AML-193 (cell line): ENCODE measurements around the gene DLG2.
A peak's percentile ranks its signal among the peaks of the same experiment; 100 is the strongest.
"Not testable (repeated sequence)": the region's sequence is repeated elsewhere in the genome, so short reads cannot be mapped to it uniquely, and the experiment has no call there.

ENCODE experiments used
- DNase-seq, 2 experiments: peaks; one replicate each; lab custom pipeline; 2025; lab: John Stamatoyannopoulos, UW

Gene DLG2

DNA sequence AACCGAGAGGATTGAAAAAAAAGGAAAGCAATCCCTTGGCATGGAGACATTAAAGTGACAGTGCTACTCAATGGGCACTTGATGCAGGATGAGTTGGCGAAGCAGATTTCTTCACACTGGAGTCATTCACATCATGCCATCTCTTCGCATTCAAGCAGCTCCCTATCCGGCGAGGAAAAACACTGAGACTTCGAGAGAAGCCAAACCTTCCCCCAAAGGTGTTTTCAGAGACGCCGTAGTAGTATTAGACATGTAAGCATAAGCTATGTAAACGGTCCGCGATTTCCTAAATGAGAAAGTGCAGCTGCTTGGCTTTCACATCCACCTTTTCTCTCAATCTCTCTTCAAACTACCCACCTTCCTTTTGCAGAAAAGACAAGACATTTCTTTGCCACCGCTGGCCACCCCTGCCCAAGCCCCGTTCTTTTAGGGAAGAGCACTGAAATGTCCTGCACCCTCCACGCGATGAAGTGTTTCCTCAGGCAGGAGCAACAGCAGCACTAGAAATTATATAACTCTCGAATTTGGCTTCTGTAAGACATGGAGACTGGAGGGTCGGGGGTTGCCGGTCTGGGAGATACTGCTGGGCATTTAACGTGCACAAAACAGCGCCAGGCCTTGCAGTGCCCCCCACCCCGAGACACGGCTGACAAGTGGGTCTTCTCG, at the start of gene DLG2:
Gene DLG2, minus strand, starts transcription at position 13 of the 666 bp plus-strand sequence.
- peak; percentile 15 to 26 for DNase-seq

DNA sequence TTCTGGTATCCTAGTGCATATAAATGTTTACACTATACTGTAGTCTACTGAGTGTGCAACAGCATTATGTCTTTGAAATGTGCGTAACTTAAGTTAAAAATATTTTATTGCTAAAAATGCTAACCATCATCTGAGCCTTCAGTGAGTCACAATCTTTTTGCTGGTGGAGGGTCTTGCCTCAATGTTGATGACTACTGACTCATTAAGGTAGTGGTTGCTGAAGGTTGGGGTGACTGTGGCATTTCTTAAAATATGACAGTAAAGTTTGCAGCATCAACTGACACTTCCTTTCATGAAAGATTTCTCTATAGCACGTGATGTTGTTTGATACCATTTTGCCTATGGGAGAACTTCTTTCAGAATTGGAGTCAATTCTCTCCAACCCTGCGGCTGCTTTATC, 46.2 kb upstream of the DLG2 start:
- DNase-seq, result no peak

DNA sequence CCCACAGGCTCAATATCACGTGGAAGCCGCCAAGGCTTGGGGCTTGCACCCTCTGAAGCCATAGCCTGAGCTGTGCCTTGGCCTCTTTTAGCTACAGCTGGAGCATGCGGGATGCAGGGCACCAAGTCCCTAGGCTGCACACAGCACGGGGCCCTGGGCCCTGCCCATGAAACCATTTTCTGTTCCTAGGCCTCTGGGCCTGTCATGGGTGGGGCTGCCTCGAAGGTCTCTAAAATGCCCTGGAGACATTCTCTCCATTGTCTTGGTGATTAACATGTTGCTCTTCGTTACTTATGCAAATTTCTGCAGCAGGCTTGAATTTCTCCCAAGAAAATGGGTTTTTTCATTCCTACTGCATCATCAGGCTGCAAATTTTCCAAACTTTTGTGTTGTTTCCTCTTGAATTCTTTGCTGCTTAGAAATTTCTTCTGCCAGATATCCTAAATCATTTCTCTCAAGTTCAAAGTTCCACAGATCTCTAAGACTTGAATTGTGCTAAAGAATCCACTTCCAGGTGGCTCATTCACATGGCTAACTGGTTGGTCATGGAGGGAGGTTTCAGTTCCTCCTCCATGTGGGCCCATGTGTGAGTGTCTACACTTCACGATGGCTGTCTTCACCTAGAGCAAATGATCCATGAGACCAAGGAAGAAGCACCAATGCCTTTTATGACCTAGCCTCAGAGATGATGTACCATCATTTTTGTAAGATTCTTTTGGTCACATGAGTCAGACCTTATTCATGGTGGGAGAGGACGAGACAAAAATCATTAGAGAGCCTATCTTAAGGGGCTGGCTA, 45.2 kb upstream of the DLG2 start:
- DNase-seq, result no peak

DNA sequence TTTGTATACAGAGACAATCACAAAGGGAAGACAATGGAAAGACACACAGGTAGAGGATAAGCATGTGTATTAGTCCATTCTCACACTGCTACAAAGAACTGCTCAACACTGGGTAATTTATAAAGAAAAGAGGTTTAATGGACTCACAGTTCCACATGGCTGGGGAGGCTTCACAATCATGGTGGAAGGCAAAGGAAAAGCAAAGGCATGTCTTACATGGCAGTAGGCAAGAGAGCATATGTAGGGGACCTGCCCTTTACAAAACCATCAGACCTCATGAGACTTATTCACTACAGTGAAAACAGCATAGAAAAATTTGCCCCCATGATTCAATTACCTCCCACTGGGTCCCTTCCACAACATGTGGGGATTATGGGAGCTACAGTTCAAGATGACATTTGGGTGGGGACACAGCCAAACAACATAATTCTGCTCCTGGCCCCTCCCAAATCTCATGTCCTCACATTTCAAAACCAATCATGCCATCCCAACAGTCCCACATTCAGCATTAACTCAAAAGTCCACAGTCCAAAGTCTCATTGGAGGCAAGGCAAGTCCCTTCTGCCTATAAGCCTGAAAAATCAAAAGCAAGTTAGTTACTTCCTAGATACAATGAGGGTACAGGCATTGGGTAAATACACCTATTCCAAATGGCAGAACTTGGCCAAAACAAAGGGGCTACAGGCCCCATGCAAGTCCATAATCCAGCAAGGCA, 44.0 kb upstream of the DLG2 start:
- DNase-seq, result not testable (repeated sequence)

DNA sequence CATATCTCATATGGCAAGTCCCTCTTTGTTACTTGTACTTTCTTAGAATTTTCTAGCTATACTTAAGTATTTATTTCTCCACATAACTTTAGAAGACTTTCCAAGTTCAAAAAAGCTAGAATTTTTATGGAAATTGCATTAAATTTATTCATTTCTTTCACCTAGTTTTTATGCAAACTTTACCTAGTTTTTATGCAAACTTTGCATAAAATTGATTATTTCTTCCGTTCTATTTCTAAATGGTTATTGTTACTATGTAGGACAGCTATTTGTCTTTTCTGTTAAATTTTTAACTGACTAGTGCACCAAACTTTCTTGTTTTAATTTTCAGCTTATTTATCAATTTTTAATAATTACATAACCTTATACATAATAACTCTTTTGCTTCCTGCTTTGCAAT, 41.0 kb upstream of the DLG2 start:
- no peak for DNase-seq

DNA sequence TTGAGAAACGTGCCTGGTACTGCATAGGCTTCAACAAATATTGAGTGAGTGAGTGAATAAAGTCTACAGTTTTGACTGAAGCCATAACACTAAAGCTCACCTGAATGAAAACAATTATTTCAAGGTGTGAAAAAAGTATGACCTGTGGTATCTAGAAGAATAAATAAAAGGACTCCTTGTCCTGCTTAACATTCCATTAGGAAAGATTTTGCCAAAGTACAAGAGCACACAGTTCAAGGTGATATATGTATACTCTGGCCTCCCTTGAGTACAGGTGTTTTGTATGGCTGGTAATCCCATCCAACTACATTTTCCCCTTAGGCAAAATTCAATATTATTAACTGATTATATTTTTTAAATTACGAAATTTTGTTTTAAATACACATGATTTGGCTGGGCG, 39.5 kb upstream of the DLG2 start:
- no peak for DNase-seq

DNA sequence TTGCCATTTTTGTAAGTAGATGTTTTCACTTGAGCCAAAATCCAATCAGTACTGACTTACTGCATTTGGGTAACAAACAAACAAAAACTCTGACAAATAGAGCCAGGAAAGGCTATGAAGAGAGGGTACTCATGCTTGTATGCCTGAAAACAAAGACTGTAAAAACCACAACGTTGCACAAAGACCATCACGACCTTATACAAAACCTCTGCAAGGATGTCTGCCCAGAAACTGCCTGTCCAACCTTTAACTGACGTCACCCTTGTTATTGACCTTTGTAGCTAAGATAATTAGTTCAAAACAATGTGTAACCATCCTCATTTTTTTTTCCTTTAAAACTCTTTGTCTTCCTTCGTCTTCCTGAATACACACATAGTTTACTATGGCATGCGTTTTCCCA, 38.6 kb upstream of the DLG2 start:
- DNase-seq, result no peak

DNA sequence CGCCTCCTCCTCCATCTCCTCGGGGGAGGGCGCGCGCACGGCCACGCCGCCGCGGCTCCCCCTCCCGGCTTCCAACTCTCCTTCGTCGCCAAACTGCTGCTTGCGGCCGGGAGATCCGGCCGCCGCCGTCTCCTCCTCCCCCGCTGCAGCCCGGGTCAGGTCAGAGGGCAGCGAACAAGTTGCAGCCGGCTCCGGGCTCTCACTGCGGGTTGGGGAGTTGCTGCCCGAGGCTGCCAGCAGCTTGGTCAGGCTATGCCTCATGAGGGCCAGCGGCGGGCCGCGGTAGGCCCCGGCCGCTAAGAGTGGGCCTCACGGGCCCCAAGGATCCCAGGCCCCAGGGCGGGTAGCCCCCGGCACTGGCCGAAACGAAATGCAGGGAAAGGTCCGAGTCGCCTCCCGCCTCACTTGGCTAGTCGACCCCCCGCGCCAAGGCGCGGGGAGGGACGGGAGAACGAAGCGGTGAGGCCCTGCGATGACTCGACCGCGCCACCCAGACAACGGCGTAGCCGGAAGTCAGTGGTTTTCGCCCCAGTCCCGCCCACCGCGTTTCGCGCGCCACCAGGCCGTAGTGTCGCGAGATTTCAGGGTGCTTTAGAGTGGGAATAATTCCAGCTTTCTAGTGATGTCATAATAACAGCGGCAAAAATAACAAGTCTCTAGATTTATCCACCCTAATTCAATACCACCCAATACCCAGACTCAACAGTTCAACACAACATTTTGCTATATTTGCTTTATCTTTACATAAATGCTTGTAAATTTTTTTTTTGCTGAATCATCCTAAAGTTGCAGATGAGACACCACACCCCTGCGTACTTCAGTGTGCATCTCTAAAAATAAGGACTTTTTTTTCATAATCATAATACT, 37.7 kb upstream of the DLG2 start, which contains the start of gene CREBZF:
Gene CREBZF, minus strand, starts transcription at position 515 of the 867 bp plus-strand sequence. Its CDS starts 254 bp downstream, at position 261.
- DNase-seq, result peak; percentile 88

DNA sequence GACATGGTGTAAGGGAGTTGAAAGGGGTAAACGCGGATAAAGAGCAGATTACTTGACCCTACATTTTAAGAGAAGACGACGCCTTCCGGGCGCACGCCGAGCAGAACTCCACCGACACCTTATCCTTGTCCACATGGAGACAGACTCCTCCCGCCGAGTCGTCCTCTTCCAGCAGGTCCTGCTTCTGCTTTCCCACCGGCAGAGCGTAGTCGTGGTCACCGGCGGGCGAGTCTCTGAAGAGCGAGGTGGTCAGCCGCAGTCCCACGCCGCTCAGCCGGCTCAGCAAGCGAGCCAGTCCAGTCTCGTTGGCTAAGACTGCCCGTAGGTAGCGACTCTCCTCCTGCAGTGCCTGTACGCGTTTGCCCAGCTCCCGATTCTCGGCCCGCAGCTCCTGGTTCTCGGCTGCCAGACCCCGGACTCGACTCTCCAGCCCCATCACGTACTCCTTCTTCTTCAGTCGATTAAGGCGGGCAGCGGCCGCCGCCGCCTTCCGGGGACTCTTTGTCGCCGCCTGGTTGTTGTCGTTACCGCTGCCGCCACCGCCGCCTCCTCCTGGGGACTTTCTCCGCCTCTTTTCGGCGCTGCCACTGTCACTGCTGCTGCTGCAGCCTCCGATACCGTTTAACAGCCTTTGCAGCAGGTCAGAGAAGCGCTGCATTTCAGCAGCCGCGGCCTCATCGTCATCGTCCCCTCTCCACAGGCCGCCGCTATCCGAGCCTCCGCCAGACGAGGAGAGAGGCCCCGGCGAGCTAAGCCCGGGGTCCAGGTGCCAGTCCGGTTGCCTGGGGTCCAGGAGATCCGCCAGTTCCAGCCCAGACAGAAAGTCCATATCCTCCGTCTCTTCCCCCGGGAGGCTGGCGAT, 36.8 kb upstream of the DLG2 start:
- DNase-seq, result peak; percentile 64 to 68

DNA sequence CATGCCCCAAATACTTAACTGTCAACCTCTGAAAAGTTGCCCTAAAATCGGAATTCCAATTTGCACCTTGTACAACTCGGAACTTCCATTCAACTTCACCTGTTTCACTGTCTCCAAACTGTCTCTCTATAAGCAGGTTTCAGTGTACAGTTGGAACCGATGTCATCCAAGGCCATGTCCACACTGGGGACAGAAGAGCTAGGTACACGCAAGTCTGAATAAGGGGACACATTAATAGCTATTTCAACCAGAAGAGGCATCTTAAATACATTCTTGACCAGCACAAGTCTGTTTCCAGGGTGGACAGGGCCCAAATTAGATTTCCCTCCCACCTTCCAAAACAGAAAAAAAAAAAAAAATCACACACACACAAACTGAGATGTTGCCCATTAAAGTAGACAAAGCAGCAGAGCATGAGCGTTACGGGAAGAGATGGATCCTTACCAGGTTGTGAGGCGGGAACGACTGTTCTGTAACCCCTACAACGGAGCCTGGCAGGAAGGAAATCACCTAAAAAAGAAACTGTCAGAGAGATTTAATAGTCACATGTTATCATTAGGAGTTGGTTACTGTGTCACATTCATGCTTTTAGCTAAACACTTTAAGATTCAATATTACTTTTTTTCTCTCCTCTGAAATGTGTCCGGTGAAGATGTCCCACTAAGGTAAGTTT, 36.1 kb upstream of the DLG2 start:
- no peak for DNase-seq

DNA sequence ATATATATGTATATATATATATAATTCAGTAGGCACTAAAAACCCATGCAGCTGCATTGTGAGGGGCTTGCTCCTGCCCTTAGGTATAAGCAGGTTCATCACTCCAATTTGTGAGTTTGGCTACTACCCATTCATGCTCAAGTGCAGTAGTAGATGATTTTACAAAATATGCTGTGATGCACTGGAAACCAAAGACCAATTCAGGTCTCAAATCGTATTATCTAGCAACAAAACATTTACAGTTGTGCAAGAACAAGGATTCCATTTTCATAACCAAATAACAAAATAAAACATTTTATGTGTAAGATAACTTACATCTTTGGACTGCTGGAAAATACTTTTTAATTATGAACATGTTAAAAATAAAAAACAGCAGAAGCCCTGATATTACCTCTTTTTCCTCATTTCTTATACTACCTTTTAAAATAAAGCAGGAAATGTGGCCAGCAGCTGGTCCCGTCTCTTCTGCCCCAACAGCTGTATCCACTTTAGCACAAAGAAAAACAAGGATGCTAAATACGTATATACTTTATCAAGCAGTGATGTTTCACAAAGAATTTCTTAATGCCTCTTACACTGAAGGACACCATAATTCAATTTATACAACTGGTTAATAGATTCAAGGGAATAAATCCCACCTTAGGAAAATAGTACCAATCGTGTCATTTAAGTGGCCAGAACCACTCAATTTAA, 35.0 kb upstream of the DLG2 start:
- DNase-seq, result no peak

DNA sequence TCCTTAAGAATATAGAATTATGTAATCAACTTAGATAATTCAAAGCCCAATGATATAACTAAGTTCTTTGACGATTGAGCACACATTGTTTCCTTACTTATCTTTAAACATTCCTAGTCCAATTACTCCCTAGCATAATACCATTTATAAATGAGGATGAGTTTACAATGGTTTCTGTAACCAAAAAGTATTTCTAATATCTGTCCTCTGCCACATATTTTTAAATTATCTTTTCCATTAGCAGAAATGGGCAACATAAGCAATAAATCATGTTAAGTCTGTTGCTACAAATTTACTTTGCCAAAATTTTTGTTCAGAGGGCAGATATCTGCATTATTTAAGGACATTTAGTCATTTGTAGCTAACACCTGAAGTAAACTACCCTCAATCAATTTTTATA, 31.0 kb upstream of the DLG2 start:
- no peak for DNase-seq

DNA sequence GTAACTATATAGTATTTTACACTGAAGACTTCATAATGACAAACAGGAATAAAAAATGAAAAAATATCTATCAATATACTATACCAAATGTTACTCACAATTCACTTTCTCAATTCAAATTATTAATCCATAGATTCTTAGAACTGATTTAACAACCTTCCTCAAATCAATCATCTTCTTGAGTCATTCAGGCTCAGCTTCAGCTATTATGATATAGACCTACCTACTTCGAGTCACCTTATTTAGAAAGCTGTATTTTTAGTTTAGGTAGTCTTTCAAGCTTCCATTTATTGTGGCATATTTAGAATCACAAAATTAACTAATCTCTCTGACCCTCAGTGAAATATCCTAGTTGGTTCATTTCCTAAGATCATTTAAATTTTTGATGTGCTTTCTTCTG, 29.6 kb upstream of the DLG2 start:
- no peak for DNase-seq

DNA sequence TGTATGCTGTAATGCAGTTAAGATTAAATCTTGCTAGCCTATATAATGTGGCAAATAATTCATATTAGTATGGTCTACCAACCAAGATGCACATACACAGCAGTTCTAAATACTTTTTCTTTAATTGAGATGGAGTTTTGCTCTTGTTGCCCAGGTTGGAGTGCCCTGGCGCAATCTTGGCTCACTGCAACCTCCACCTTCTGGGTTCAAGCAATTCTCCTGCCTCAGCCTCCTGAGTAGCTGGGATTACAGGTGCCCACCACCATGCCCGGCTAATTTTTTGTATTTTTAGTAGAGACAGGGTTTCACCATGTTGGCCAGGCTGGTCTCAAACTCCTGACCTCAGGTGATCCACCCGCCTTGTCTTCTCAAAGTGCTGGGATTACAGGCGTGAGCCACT, 27.2 kb upstream of the DLG2 start:
- not testable (repeated sequence) for DNase-seq

DNA sequence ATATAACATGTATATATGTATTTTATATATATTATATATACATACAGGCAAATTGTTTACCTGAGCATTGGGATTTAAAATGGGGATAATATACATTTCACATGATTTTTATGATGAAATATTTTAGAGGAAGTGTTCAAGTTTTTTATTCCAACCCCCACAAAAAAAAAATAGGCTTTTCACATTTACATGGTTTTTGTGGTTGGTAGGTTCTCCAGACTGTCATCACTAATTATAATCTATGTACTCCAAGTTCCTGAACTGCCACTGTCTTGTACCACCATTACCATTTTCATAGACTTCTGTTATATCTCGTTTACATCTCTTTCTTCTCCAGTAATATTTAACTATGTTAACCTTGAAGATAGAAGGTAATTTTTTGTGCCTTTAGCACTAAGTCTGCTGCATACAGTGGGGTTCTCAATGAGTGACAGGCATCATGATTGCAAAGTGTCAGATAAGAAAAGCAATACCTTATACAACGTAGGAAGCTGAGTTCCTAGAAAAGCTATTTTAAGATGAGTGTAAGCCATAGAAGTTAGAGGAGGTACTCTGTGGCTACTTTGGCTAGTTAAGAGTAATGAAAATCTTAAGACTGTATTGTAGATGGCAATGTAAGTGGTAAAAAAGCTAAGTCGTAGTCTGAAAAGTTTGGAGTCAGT, 25.8 kb upstream of the DLG2 start:
- peak; percentile 35 to 43 for DNase-seq

DNA sequence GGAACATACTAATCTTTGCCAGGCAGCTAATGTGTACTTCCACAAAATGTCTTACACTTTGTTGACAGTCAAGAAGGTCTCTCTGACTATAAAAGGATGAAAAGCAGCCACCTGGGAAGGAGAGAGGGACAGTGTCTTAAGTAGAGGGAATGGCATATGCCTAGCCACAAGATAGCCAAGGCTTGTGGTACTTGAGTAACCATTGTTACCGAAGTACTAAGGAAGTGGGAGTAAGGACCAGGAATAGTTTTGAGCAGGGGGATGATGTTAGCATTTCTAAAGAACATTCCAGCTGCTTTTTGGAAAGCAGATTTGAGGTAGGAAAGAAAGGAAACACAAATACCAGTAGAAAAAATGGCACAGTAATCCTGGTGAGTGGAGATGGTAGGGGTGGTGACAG, 24.0 kb upstream of the DLG2 start:
- DNase-seq, result no peak

DNA sequence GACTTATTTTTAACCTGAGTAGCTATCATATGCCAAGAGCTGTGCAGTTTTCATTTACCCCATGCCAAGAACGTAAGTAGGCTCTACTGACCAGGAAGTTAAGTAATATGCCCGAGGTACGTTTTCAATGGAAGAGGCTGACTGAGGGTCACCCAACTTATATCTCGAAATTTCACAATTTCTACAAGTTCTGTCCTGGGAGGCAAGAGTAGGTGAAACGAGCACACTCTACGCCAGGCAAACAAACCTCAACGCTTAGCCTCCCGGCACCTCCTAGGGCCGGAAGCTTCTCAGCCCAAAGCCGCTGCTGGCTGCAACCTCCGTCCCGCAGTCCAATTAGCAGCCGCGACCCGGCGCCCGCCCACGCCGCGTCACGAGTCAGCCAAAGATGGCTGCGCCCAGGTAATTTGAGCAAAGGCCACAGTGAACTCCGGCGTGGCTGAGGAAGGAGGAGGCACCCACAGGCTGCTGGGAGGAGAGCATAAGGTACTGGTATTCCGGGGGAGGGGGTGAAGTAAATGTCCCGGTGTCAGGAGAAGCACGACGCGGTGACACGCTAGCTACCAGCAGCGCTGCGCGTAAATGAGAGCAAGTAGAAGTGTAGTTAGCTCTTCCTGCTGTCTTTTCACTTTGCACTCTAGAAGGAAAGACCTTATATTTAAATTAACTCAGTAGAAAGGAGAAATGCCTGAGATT, 20.6 kb upstream of the DLG2 start, which contains the start of gene TMEM126A:
Gene TMEM126A, plus strand, starts transcription at position 364 of the 696 bp plus-strand sequence. CDS start 2,289 bp downstream, outside the sequence.
- peak; percentile 72 to 83 for DNase-seq

DNA sequence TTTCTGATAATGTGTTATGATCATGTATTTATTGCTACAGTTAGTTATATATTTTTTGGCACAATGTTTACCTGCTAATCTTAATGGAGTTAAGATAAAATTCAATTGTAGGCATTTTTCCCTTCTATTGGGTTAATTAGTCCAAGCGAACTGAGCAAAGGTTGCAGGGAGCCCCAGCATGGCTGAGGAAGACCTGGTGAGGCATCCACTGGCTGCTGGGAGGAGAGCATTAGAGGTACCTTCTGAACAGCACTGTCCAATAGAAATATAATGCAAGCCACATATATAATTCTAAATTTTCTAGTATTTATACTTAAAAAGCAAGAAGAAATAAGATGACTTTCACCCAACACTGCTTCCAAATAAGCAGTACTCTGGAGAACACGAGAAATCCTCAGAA, 19.9 kb upstream of the DLG2 start:
- DNase-seq, result no peak
